OCI-LY1 (cell line): ENCODE measurements around the gene NPC2.

Experiments
- H2AFZ ChIP-seq: fragments of 200-600 bp; sonication (generic), shearing (Covaris generic); 2 replicates; pipeline ENCODE4 v1.6.0; 2014; ENCODE audit warnings: antibody characterized with exemption, mild to moderate bottlenecking, low read length
- H3F3A ChIP-seq: fragments of 200-600 bp; sonication (generic), shearing (Covaris generic); 2 replicates; pipeline ENCODE4 v1.6.0; 2014; ENCODE audit warnings: mild to moderate bottlenecking, antibody characterized with exemption, low read length, moderate library complexity; ENCODE audit not compliant: insufficient read depth
- H3K27ac ChIP-seq: fragments of 200-600 bp; sonication (generic); 2 replicates; pipeline ENCODE4 v1.5.1; 2014; ENCODE audit warnings: low read length, mixed run types, mild to moderate bottlenecking, low read depth; ENCODE audit not compliant: poor library complexity, severe bottlenecking
- H3K27me3 ChIP-seq: fragments of 200-600 bp; sonication (generic); 2 replicates; pipeline ENCODE4 v1.6.0; 2014; ENCODE audit warnings: antibody characterized with exemption, mild to moderate bottlenecking, low read length, moderate library complexity; ENCODE audit not compliant: insufficient read depth
- H3K36me3 ChIP-seq: fragments of 200-600 bp; sonication (generic); 2 replicates; pipeline ENCODE4 v1.6.1; 2014; ENCODE audit warnings: mild to moderate bottlenecking, antibody characterized with exemption, low read length, moderate library complexity, mixed read lengths; ENCODE audit not compliant: insufficient read depth
- H3K4me1 ChIP-seq: fragments of 200-600 bp; sonication (generic); 2 replicates; pipeline ENCODE4 v1.5.1; 2014; ENCODE audit warnings: mild to moderate bottlenecking, low read length, moderate library complexity; ENCODE audit not compliant: insufficient read depth, severe bottlenecking
- H3K4me2 ChIP-seq: fragments of 200-600 bp; sonication (generic), shearing (Covaris generic); 2 replicates; pipeline ENCODE4 v1.6.1; 2014; ENCODE audit warnings: low read length
- H3K4me3 ChIP-seq: fragments of 200-600 bp; sonication (generic); 2 replicates; pipeline ENCODE4 v1.5.1; 2014; ENCODE audit warnings: low read length, low read depth, mild to moderate bottlenecking, mixed read lengths; ENCODE audit not compliant: poor library complexity, severe bottlenecking
- H3K79me2 ChIP-seq: fragments of 200-600 bp; shearing (Covaris generic); 2 replicates; pipeline ENCODE4 v1.6.1; 2016; ENCODE audit warnings: mixed run types, low read length, mixed read lengths; ENCODE audit not compliant: insufficient read depth
- H3K9ac ChIP-seq: fragments of 200-600 bp; sonication (generic), shearing (Covaris generic); 2 replicates; pipeline ENCODE4 v1.6.1; 2014; ENCODE audit warnings: mild to moderate bottlenecking, low read length, mixed read lengths
- H3K9me2 ChIP-seq: fragments of 200-600 bp; sonication (generic), shearing (Covaris generic); 2 replicates; pipeline ENCODE4 v1.6.1; 2014; ENCODE audit warnings: low read depth, mild to moderate bottlenecking, low read length, mixed read lengths
- H3K9me3 ChIP-seq: fragments of 200-600 bp; shearing (Covaris generic); 2 replicates; pipeline ENCODE4 v1.6.1; 2014; ENCODE audit warnings: low read length, mixed read lengths
- H4K20me1 ChIP-seq: fragments of 200-600 bp; sonication (generic), shearing (Covaris generic); 2 replicates; pipeline ENCODE4 v1.6.0; 2016; ENCODE audit warnings: mild to moderate bottlenecking, low read length; ENCODE audit not compliant: insufficient read depth
- CTCF ChIP-seq: fragments of 200-600 bp; sonication (generic), shearing (Covaris generic); IDR thresholded peaks from 2 replicates; pipeline ENCODE4 v1.5.1; 2017; ENCODE audit warnings: mild to moderate bottlenecking, antibody characterized with exemption, low read length, moderate library complexity, mixed read lengths
- EZH2 ChIP-seq: fragments of 200-600 bp; sonication (generic), shearing (Covaris generic); IDR thresholded peaks from 2 replicates; pipeline ENCODE4 v1.8.0; 2017; ENCODE audit warnings: borderline replicate concordance, mixed run types, mild to moderate bottlenecking, antibody characterized with exemption, low read length, moderate library complexity, mixed read lengths

Gene NPC2

GRCh38 chr14:74514471-74514941 lies 21.4 kb upstream of the NPC2 start:
- Histone ChIP-seq H3K27ac (no peak overlapping the region), H2AFZ (no peak overlapping the region), H4K20me1 (no peaks in the 10 kb centered on the region), H3K9me3 (no peaks in the 10 kb centered on the region), H3K79me2 (no peaks in the 10 kb centered on the region), H3K27me3 (no peaks in the 10 kb centered on the region), H3K4me1 (no peaks in the 10 kb centered on the region), H3K9me2 (no peaks in the 10 kb centered on the region), H3F3A (no peaks in the 10 kb centered on the region), H3K4me2 (no peak overlapping the region), H3K9ac (no peak overlapping the region), H3K36me3 (no peaks in the 10 kb centered on the region), H3K4me3 (no peak overlapping the region)
- TF ChIP-seq CTCF (no peak), EZH2 (no peak)

GRCh38 chr14:74511966-74512830 lies 19.1 kb upstream of the NPC2 start:
- no peaks in the 10 kb centered on the region for H3K27me3 ChIP-seq
- H3K4me3 ChIP-seq, result no peak overlapping the region
- H3K9ac ChIP-seq, result no peak overlapping the region
- no peak overlapping the region for H3K27ac ChIP-seq
- H3K36me3 ChIP-seq, result no peaks in the 10 kb centered on the region
- no peaks in the 10 kb centered on the region for H3K9me3 ChIP-seq
- H4K20me1 ChIP-seq, result no peaks in the 10 kb centered on the region
- no peaks in the 10 kb centered on the region for H3K4me1 ChIP-seq
- no peaks in the 10 kb centered on the region for H3K9me2 ChIP-seq
- no peak overlapping the region for H2AFZ ChIP-seq
- no peaks in the 10 kb centered on the region for H3F3A ChIP-seq
- TF ChIP-seq CTCF (no peak), EZH2 (no peak)
- no peaks in the 10 kb centered on the region for H3K79me2 ChIP-seq
- no peak overlapping the region for H3K4me2 ChIP-seq

- no peak overlapping the region for H3K27ac ChIP-seq
- H3K27me3 ChIP-seq, result no peaks in the 10 kb centered on the region
- no peaks in the 10 kb centered on the region for H4K20me1 ChIP-seq
- H3K36me3 ChIP-seq, result no peaks in the 10 kb centered on the region
- no peak overlapping the region for H3K4me2 ChIP-seq
- H3K9me3 ChIP-seq, result no peaks in the 10 kb centered on the region
- H3K79me2 ChIP-seq, result no peaks in the 10 kb centered on the region
- TF ChIP-seq EZH2 (no peak), CTCF (no peak)
- H3K4me3 ChIP-seq, result no peak overlapping the region
- no peaks in the 10 kb centered on the region for H3K4me1 ChIP-seq
- H3K9me2 ChIP-seq, result no peaks in the 10 kb centered on the region
- H3F3A ChIP-seq, result no peaks in the 10 kb centered on the region
- no peak overlapping the region for H3K9ac ChIP-seq
- no peak overlapping the region for H2AFZ ChIP-seq
These were observed 17.9 kb upstream of the NPC2 start for GRCh38 chr14:74510959-74511409.
